GM08714 (cell line): ENCODE data around the gene NFYC.

Source experiments
- H3K4me3 ChIP-seq: fragments of 200-500 bp; sonication (Bioruptor generic); 2 replicates; pipeline ENCODE4 v1.5.1; 2014; ENCODE audit warnings: mild to moderate bottlenecking, low read length, inconsistent platforms
- ZNF274 ChIP-seq: IDR thresholded peaks from 2 replicates; pipeline ENCODE4 v1.6.1; 2012; ENCODE audit warnings: mild to moderate bottlenecking, low read depth, low read length

The NFYC gene

GRCh38 chr1:40748841-40749718 lies 57.6 kb downstream of the NFYC start:
- H3K4me3 ChIP-seq: no peak overlapping the region
- no peak for TF ChIP-seq ZNF274

GRCh38 chr1:40749817-40750216 lies 58.3 kb downstream of the NFYC start:
- H3K4me3 ChIP-seq: no peak overlapping the region
- TF ChIP-seq ZNF274: no peak

- no peak overlapping the region for H3K4me3 ChIP-seq
- no peak for TF ChIP-seq ZNF274
Measured at GRCh38 chr1:40750451-40750908, 59.0 kb downstream of the NFYC start.

- TF ChIP-seq ZNF274: no peak
- H3K4me3 ChIP-seq: no peak overlapping the region
Measured at GRCh38 chr1:40751802-40752201, 60.3 kb downstream of the NFYC start.

GRCh38 chr1:40753142-40753882 lies 61.8 kb downstream of the NFYC start:
- H3K4me3 ChIP-seq: no peak overlapping the region; the same call in 1 of the 2 replicates
- no peak for TF ChIP-seq ZNF274

- H3K4me3 ChIP-seq: no peak overlapping the region
- TF ChIP-seq ZNF274: no peak
Measured at GRCh38 chr1:40754201-40754600, 62.7 kb downstream of the NFYC start.

- no peak for TF ChIP-seq ZNF274
Measured at GRCh38 chr1:40755067-40755466, 63.6 kb downstream of the NFYC start.

GRCh38 chr1:40756523-40756922 lies 65.0 kb downstream of the NFYC start:
- no peak for TF ChIP-seq ZNF274
- H3K4me3 ChIP-seq: no peak overlapping the region

More at GRCh38 chr1:40755067-40755466, 63.6 kb downstream of the NFYC start:
- H3K4me3 ChIP-seq: no peak overlapping the region

GRCh38 chr1:40757084-40757483 lies 65.6 kb downstream of the NFYC start:
- TF ChIP-seq ZNF274: no peak
- H3K4me3 ChIP-seq: no peak overlapping the region

GRCh38 chr1:40758004-40758403 lies 66.5 kb downstream of the NFYC start:
- TF ChIP-seq ZNF274: no peak

GRCh38 chr1:40758578-40759343 lies 67.3 kb downstream of the NFYC start:
- TF ChIP-seq ZNF274: no peak
- H3K4me3 ChIP-seq: no peak overlapping the region

More at GRCh38 chr1:40758004-40758403, 66.5 kb downstream of the NFYC start:
- H3K4me3 ChIP-seq: no peak overlapping the region

- no peak for TF ChIP-seq ZNF274
Measured at GRCh38 chr1:40760984-40761383, 69.5 kb downstream of the NFYC start.

GRCh38 chr1:40762144-40762923 lies 70.8 kb downstream of the NFYC start:
- H3K4me3 ChIP-seq: no peak overlapping the region; the same call in 1 of the 2 replicates
- TF ChIP-seq ZNF274: no peak

More at GRCh38 chr1:40760984-40761383, 69.5 kb downstream of the NFYC start:
- no peak overlapping the region for H3K4me3 ChIP-seq
